Activated CD4-positive, alpha-beta T cell treated with anti-CD3 and anti-CD28 coated beads, Interleukin-2, amount 50 U/mL, for 48 hours (primary cell): Measurements from ENCODE around the gene MAB21L4.

Experiments used
- DNase-seq, 2 experiments: peaks; one replicate each; pipeline ENCODE4 v3.0.0-alpha.2; 2020

Gene MAB21L4

DNA sequence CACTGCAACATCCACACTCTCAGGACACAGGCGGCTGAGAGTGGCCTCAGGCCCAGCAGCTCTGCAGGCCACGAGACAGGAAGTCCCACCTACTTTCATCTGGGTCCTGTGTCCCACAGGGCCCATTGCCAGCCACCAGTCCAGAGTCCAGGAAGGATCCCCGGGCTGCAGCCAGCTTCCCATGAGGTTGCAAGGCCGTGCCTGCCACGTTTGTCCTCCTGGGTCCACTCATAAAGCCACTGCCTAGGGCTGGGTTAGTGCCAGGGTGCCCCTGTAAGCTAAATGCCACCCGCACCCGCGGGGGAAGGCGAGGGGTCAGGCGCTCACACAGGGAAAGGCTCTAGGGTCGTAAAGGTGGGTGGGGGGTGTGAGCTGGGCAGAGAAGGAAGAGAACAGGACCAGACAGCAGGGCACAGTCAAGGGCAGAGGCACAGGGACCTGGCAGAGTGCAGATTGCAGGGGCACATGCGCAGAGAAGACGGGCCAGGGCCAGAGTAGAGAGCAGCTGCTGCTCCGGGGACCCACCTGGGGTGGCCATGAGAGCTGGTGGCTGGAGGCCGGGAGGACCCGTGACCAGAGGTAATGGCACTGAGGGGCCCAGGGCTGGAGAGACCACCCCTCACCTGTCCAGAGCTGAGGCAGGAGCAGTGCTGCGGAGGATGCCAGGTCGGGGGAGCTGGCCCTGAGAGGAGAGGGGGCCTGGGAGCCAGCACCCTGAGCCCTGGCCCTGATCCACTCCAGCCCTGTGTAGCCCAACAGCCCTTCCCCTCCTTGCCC, 19.3 kb downstream of the MAB21L4 start:
- no peak for DNase-seq

DNA sequence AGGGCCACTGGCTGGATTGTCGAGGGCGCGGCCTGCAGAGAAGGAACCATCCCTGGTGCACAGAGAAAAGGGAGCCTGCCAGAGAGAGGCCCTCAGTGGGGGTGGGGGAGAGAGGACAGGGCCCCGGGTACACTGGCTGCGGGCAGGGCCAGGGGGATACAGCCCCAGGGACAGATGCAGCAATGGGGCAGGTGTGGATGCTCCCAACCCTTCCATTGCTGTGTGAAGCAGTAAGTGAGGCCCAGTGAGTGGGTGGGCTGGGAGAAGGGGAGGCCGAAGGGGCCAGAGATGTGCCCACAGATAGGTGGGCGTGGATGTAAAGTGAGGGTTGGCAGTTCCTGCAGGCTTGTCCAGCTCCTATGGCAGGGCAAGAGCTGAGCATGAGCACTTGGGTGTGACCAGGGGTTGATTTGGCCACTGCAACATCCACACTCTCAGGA, 19.9 kb downstream of the MAB21L4 start:
- DNase-seq = no peak

DNA sequence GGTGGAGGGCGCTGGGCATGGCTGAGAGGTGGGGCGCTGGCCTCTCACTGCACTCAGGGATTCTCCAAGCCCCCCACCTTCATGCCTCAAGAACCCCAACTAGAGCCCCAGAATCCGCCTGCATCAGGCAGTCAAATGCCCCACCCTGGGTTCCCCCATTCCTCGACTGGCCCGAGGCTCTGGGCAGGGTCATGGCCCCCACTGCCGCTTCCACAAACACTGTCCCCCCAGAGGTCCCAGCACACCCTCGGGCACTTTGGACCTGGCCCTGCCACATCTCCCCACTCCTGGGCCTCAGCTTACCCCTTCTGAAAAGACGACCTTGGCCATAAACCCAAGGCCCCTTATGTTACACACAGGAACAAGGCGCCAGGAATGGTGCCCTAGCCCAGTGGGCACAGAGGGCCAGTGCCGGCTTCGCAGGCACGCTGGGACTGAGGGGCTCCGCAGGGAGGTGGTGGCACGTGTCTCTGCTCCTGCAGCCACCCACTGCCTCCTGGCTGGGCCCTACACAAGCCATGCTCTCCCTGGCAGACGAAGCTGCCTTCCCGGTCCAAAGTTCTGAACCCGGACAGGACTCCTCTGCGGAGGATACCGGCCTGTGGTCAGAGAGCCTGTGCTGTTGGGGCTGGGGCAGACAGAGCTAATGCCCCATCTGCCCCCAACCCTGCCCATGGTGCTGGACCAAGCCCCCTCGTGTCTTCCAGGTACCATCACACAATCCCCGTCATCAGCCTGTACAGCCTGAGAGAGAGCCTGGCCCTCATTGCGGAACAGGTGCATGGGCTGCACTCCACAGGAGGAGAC, 20.5 kb downstream of the MAB21L4 start:
- no peak for DNase-seq

DNA sequence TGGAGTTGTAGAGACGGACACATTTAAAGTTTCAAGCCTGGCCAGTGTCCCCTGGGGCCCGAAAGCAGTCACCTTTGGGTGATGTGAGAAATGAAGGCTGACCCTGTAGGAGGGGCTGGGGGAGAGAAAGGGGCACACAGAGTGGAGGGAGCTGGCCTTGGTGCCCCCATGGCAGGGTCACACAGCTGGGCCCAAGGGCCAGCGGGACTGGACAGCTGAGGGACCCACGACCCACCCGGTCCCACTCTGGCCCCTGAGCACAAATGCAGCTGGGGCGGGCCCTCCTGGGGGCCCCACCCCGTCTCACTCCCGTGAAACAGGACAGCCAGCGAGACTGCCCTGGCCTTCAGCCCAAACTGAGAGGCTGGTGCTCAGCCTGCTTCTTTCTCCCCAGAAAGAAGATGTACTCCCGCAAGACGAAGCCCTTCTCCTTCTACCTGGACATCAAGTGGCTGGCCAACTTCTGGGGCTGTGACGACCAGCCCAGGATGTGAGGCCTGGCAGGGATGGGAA, 21.2 kb downstream of the MAB21L4 start:
- DNase-seq = no peak

DNA sequence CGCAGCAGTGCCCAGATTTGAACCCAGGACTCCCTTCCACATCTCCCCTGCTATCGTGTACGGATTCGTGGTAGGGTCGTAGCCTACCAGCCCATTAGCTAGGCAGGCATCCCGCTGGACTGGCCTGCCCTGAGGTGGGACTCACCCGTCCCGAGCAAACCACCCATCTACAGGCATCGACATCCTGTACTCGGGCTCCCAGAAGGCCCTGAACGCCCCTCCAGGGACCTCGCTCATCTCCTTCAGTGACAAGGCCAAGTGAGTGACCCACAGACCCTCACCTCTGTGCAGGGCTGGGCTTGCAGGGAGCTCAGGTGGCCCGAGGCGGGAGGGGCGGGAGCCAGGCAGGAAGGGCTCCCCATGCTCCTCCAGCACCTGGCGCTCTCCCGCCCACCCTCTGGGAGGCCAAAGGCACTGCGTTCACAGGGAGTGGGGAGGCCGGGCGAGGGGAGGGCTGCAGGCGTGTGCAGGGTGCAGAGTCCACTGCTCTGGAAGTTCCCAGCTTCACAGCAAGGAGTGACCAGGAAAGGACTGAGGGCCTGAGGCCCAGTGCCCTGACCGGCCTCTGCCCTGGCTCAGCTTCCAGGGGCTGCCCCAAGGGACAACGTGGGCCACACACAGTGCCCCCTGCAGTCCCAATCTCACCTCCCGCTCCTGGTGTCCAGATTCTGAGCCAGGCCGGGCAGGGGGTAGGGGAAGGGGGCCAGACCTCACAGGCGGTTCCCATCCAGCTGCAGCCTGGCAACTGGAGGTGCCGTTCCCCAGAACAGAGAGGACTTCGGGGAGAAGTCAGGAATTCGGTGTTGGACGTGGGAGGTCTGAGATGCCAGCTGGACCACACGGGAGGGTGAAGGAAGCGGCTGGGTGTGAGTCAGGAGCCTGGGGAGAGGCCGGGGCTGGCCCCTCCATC, 21.9 kb downstream of the MAB21L4 start:
- DNase-seq = no peak

DNA sequence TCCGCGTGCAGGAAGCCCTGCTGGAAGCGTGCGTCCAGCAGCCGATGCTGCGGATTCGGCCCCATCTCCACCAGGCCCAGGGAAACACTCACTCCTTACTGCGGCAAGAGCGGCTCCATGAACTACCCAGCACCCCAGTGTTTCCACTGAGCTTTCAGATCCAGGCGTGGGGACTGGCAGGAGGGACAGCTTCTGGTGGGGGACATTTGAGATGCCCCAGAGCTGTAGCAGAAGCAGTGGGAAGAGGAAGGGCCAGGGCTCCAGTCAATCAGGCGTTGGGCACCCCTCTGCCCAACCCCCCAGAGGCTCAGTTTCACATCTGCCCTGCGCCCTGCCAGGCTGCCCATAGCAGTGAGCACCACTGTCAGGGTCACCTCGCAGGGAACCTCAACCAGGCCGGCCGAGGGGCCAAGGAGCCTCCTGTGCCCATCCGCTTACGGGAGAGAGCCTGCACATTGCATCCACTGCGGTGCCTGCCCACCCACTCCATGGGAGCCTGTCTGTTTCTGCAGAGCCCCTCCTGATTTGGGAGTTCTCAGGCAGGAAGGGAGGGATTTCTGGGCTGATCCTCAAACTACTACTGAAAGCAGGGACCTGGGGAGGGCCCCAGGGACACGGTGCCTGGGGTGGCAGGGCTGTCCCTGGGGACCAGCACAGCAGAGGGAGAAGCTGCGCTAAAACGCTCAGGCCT, 22.7 kb downstream of the MAB21L4 start:
- no peak for DNase-seq

DNA sequence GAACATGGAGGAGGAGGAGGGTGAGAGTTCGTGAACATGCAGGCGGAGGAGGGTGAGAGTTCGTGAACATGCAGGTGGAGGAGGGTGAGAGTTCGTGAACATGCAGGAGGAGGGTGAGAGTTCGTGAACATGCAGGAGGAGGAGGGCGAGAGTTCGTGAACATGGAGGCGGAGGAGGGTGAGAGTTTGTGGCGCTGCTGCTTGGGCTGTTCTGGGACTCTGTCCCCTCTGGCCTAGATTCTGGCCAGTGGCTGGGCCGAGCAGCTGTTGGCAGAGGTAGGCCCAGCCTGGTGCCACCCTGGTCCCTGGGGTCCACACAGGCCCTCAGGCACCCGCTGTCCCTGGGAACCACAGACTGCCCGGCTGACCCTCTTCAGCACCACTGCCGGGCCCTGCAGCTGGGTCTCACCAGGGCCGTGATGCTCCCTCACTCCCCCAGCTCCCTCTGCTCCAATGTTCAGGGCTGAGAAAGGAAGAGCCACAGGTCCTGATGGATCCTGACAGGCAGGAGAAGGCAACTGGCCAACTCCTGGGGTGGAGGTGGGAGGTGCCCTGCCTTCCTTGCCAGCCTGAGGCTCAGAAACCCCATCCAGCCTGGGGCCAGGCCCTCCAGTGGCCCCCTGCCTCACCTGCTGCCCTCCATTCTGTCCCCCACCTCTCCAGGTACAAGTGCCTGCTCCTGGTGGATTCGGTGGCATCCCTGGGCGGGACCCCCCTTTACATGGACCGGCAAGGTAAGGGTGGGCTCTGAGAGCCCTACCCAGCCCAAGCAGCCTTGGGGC, 23.4 kb downstream of the MAB21L4 start:
- no peak for DNase-seq

DNA sequence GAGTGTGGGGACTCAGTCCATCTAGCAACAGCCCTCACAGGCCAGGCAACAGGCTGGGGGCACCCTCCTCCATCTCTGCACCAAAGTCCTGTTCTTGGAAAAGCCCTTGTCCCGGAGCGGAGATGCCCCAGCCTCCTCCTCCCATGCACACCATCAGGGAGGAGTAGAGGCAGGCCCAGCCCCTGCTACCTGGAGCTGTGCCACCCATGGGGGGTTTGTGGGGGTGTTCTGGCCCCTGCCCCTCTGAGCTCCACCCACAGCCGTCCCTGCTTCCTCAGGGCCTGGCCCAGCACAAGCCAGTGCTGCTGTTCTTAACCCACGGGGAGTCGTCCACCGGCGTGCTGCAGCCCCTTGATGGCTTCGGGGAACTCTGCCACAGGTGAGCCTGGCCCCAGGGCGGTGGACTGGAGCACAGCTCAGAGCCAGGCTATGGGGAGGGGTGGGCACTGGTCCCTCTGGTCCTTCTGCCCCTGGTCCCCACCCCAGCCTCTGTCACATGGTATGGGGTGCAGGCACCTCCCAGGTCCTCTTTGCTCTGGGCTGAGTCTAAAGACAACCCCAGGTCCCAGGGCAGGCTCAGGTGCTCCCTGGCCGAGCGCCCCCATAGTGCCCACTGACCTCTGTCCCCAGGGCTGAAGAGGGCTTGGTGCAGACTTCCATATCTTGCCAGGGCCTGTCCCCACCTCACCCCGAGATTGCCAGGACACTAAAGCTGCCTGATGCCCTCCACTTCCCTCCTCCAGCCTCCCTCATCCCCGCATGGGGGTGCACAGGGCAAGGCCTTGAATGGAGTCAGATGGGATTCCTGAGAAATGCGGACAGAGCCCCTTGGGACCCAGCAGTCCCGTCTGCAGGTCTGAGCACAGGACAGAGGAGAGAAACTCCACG, 24.6 kb downstream of the MAB21L4 start:
- DNase-seq = no peak

DNA sequence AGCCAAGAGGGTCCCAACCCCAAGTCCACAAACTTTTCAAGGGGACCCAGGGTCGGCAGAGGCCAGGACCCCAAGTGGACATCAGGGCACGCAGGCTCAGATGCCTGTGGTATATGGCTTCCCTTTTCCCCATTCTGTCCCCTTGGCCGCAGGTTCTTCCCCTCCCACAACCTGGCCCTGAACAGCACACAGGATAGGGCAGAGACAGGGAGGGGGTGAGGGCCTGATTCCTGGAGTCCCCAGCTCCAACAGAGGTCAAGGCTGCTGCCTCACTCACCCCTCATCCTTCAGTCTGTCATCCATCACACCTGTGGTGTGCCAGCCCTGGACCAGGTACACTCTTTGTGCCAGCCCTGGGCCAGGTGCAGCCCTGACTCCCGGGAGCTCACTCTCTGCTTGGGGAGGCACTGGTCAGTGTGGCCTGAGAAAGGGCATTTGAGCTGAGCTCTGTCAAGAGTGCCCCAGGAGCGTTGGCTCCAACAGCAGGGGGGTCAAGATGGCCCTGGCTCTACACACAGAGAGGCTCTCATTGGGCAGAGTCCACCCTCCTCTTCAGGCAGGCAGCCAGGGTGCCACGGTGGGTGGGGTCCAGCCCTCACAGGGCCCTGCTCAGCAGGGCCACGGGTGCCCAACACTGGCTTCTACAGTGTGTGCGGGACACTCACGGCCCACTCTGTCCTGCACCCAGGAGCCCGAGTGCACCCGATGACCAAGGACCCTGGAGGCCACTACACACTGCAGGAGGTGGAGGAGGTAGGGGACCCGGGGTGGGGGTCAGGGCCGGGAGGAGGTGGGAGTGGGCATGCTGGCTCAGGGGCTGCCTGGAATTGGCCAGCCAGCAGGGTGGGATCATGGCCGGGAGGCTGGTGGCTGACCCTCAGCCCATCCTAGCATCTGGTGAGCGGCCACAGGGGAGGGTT, 25.7 kb downstream of the MAB21L4 start:
- DNase-seq = no peak

DNA sequence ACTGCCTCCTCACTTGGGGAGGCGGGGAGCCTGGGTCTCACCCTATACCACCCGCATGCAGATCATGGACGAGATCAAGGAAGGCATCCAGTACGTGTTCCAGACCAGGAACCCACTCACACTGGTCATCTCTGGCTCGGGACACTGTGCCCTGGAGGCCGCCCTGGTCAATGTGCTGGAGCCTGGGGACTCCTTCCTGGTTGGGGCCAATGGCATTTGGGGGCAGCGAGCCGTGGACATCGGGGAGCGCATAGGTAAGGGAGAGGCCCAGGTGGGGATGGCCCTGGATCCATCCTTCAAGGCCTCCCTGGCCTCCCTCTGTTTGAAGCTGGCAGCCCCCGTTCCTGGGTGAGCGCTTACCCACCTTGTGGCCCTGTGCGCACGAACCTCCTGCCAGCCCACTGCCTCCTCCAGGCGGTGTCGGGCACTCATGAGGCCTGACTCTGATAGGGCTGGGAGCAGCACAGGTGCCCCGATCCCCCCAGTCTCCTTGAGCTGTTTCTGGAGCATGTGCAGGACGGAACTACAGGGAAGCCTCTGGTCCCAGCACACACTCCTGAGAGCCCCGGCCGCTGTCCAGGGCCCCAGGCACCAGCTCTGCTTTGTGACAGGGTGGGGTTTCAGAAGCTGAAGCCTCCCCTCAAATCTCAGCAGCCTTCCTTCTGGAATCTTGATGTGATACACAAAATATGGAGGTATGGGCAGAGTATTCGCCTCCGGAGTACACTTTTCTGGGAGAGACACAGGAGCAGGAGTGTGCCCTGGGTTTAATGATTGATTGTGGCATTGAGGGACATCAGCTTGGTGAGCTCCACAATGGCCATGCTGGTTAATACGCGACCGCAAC, 26.6 kb downstream of the MAB21L4 start:
- DNase-seq = no peak

DNA sequence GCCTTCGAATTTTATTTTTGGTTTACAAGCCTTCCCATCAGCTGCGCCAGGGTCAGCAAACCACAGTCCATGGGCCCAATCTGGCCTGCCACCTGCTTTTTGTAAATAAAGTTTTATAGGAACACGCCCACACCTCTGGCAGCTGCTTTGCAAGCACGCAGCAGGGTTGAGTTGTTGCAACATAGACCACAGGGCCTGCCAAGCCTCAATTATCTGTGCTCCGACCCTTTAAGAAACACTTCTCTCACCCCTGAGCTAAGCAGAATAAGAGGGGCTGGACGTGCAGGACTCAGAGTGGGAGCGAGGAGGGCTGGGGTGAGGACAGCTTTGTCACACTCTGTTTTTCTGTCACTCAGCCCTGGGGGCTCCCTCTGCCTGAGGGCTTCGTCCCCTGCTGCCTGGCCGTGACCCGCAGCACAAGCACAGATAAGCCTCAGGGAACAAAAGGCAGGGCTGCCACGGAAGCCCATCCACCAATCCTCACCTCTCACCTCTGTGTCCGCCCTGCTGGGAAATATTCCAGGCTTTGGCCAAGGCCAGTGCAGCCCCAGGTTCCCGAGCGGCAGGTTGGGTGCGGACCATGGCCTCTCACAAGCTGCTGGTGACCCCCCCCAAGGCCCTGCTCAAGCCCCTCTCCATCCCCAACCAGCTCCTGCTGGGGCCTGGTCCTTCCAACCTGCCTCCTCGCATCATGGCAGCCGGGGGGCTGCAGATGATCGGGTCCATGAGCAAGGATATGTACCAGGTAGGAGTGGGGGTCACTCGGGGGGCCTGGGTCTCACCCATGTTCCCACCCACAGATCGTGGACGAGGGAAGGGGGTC, 27.5 kb downstream of the MAB21L4 start, which contains the start of gene AGXT:
AGXT (plus strand) TSS at position 539 of the 823 bp plus-strand sequence; CDS start at position 581, 42 bp downstream.
- no peak for DNase-seq

DNA sequence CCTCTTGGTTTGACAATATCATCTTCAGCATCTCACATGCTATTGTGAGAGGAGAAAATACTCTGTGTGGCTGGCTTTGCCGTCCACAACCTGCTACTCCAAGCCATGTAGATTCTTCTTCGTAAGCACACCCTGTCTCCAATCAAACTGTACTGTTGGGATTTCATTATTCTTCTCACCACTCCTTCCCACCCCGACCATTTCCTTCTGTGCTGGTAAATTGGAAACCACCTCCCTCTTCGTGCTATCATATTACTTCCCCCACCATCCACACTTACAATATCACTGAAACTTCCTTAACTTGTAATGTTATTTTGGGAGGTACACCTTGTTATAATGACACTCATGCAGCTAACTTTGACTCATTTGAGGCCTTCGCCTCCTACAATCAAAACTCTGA, 30.6 kb downstream of the MAB21L4 start:
- no peak for DNase-seq

DNA sequence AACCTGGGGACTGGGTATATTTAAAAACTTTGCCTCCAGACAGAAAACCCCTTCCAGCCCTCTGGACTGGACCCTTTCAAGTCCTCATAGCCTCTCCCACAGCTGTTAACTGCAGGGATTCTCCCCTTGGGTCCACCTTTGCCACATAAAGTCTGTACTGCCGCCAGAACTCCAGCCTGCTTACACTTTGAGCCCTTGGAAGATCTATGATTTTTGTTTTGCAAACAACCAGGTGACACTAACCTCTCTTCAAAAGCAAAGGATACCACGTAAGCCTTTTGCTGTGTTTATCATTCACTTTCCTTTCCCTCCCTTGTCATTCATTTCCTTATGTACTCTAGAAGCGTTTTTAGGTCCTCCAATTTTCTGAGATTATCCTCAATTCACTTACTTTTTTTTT, 31.5 kb downstream of the MAB21L4 start:
- no peak for DNase-seq

DNA sequence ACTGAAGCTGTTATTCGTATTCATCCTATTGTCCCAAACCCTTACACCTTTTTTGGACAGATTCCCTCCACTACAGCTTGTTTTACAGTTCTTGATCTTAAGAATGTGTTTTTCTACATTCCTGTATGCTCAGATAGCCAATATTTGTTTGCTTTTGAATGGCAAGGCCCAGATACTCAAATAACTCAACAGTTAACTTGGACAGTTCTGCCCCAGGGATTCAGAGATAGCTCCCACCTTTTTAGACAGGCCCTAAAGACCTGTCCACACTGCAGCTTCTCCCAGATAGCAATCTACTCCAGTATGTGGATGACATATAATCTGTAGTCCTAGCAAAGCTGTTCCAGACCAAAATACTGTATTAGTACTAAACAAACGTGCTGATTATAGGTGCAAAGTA, 34.4 kb downstream of the MAB21L4 start:
- no peak for DNase-seq

DNA sequence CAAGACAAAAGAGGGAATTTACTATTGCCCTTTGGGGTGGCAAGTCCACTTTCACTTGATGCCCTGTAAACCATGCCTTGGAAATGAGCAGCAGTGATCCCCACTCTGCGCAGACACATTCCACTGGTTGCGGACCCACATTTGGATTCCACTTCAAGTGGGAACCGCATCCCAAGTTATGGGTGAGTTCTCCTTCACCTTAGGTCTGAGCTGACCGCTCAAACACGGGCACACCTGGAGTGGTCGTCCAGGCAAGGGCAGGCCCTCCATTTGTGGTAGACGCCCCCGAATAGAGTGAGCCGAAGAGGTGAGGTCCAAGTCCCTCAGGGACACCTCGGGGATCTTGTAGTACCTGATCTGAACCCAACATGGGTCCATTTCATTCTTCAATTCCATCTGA, 37.1 kb downstream of the MAB21L4 start:
- no peak for DNase-seq

DNA sequence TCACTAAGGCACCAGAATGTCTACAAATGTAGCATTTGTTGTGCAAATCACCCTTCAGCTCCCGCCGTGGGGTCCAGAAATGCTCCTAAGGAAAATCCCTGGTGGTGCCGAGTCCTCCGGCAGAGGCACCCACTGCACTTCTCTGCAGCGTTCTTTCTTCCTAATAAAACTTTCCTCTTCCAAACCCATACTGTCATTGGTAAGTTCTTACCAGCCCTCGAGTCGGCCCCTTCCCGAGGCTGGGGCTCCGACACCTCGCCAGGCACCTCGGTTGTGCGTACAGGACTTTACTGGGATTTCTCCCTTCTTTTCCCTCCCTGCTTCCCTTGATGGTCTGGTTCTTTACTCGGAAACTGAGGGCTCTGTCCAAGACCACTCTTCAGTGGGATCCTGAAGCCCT, 37.6 kb downstream of the MAB21L4 start:
- no peak for DNase-seq
